ENCODE results near the gene RAP2B. TPM values are rescaled to one million over a fixed set of nuclear protein-coding genes. Genes with fewer than 3 reads are reported as not detected.
A peak's percentile ranks its signal among the peaks of the same experiment; 100 is the strongest.

Gene RAP2B
- total RNA-seq, 2 donors from 2014 or later = 6.6 to 6.9 TPM

GRCh38 chr3:153158961-153159735 is 2.9 kb upstream of the RAP2B start:
- no peak for ATAC-seq
- no peak for DNase-seq
- intact Hi-C loops (cut with DNase I) = no loop called here

GRCh38 chr3:153159771-153160397 is 2.1 kb upstream of the RAP2B start:
- ATAC-seq (no peak), DNase-seq (no peak)
- intact Hi-C loops (cut with DNase I) = loop anchor here in 1 of 2 donors (5.0 kb wide), 1 partner anchor 122 kb away; no protein-coding TSS in a partner anchor

- DNase-seq = peak; percentile 80
- intact Hi-C loops (cut with DNase I) = loop anchor here in 1 of 2 donors (5.0 kb wide), 1 partner anchor 122 kb away; no protein-coding TSS in a partner anchor
- peak; percentile 6 to 38 for ATAC-seq
Observed at GRCh38 chr3:153160451-153161137, 1.4 kb upstream of the RAP2B start.

- ATAC-seq (peak; percentile 88 to 92), DNase-seq (peak; percentile 95)
- intact Hi-C loops (cut with DNase I) = loop anchor here in 1 of 2 donors (5.0 kb wide), 1 partner anchor 121 kb away; no protein-coding TSS in a partner anchor
Observed at GRCh38 chr3:153161138-153161713, 800 bp upstream of the RAP2B start.

GRCh38 chr3:153162513-153163392 is 727 bp downstream of the RAP2B start:
- ATAC-seq (peak; percentile 5), DNase-seq (peak; percentile 47)
- intact Hi-C loops (cut with DNase I) = loop anchor here in 1 of 2 donors (5.0 kb wide), 1 partner anchor 120 kb away; no protein-coding TSS in a partner anchor

GRCh38 chr3:153163393-153163724 is 1.3 kb downstream of the RAP2B start:
- no peak for DNase-seq
- intact Hi-C loops (cut with DNase I) = loop anchor here in 1 of 2 donors (5.0 kb wide), 1 partner anchor 119 kb away; no protein-coding TSS in a partner anchor
- ATAC-seq = no peak

- intact Hi-C loops (cut with DNase I) = loop anchor here in 1 of 2 donors (5.0 kb wide), 1 partner anchor 118 kb away; no protein-coding TSS in a partner anchor
- DNase-seq = no peak
- no peak for ATAC-seq
Observed at GRCh38 chr3:153163756-153164550, 1.9 kb downstream of the RAP2B start.

GRCh38 chr3:153165261-153165681 is 3.2 kb downstream of the RAP2B start:
- intact Hi-C loops (cut with DNase I) = no loop called here
- ATAC-seq = no peak
- DNase-seq = no peak

- intact Hi-C loops (cut with DNase I) = no loop called here
- peak; percentile 35 for DNase-seq
- ATAC-seq = no peak
Observed at GRCh38 chr3:153166206-153166605, 4.2 kb downstream of the RAP2B start.

GRCh38 chr3:153166796-153167195 is 4.8 kb downstream of the RAP2B start:
- intact Hi-C loops (cut with DNase I) = no loop called here
- DNase-seq = no peak
- ATAC-seq = no peak

- no peak for DNase-seq
- ATAC-seq = no peak
- intact Hi-C loops (cut with DNase I) = no loop called here
Observed at GRCh38 chr3:153169793-153170383, 7.9 kb downstream of the RAP2B start.

GRCh38 chr3:153171256-153171655 is 9.2 kb downstream of the RAP2B start:
- DNase-seq (no peak), ATAC-seq (no peak)
- intact Hi-C loops (cut with DNase I) = no loop called here

- ATAC-seq (no peak), DNase-seq (no peak)
- intact Hi-C loops (cut with DNase I) = no loop called here
Observed at GRCh38 chr3:153171918-153172317, 9.9 kb downstream of the RAP2B start.

GRCh38 chr3:153172796-153173757 is 11.1 kb downstream of the RAP2B start:
- intact Hi-C loops (cut with DNase I) = no loop called here
- DNase-seq (no peak), ATAC-seq (no peak)

- peak in 1 of 2 donors; percentile 76 for ATAC-seq
- intact Hi-C loops (cut with DNase I) = no loop called here
Observed at GRCh38 chr3:153173758-153174516, 11.9 kb downstream of the RAP2B start.

More at GRCh38 chr3:153173758-153174516, 11.9 kb downstream of the RAP2B start:
- no peak for DNase-seq
